GM13976 (cell line): ENCODE data around the gene STOX2.

Experiments used
- DNase-seq: peaks from one replicate; pipeline ENCODE4 v3.0.0; 2012; ENCODE audit warnings: low spot score
- in situ Hi-C: fragments of 300-500 bp; cut with MboI; formaldehyde crosslinking; loops from one replicate; pipeline ENCODE4 v1.12.0; 2022; ENCODE audit warnings: low sequenced_read_pairs, mixed read lengths, inconsistent platforms; ENCODE audit not compliant: unreplicated experiment
- TF ChIP-seq, protein P1 (sequence below): IDR thresholded peaks from 2 replicates; pipeline ENCODE4 v1.5.1; 2012; ENCODE audit warnings: borderline replicate concordance, mild to moderate bottlenecking; ENCODE audit not compliant: insufficient read depth; ENCODE audit errors: extremely low read depth, missing control alignments, control extremely low read depth

STOX2 gene

DNA sequence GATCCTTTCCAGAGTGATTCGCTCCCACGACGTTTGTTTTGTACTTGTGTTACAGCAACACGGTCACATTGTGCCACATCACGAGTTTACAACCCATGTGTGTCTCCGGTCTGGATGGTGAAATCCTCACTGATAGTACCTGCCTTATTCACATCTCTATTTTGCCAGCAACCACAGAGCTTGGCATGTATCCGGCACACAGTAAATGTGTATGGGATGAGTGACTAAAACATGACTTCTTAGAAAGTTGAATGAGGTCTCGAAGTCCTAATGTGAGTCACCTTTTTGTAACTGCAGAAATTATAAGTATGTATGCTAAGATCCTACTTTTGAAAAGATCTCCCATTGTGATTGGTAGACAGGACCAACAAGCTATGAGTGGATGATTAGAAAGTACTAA, 7.5 kb downstream of the STOX2 start:
- in situ Hi-C loops = no loop called here
- TF ChIP-seq, protein P1, sequence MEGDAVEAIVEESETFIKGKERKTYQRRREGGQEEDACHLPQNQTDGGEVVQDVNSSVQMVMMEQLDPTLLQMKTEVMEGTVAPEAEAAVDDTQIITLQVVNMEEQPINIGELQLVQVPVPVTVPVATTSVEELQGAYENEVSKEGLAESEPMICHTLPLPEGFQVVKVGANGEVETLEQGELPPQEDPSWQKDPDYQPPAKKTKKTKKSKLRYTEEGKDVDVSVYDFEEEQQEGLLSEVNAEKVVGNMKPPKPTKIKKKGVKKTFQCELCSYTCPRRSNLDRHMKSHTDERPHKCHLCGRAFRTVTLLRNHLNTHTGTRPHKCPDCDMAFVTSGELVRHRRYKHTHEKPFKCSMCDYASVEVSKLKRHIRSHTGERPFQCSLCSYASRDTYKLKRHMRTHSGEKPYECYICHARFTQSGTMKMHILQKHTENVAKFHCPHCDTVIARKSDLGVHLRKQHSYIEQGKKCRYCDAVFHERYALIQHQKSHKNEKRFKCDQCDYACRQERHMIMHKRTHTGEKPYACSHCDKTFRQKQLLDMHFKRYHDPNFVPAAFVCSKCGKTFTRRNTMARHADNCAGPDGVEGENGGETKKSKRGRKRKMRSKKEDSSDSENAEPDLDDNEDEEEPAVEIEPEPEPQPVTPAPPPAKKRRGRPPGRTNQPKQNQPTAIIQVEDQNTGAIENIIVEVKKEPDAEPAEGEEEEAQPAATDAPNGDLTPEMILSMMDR = no peak
- DNase-seq = no peak

DNA sequence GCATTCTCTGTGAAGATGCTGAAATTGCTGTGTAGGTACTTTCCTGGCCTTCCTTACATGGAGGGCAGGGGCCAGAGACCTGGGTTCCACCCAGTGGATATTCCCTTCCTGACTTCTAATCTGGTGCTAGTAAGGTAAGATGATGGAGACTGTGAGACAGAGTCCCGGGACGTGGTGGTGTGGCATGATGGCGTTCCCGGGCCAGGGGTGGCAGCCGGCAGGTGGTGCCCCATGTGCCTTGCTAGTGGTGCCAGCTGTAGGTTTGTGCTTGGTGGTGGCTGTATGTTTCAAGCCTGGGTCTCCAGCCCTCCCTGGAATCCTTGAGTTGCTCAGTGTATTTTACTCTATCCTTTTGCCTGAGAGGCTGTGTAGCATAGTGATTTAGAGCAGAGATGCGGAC, 10.9 kb downstream of the STOX2 start:
- TF ChIP-seq, protein P1 = no peak
- no peak for DNase-seq
- in situ Hi-C loops = no loop called here

DNA sequence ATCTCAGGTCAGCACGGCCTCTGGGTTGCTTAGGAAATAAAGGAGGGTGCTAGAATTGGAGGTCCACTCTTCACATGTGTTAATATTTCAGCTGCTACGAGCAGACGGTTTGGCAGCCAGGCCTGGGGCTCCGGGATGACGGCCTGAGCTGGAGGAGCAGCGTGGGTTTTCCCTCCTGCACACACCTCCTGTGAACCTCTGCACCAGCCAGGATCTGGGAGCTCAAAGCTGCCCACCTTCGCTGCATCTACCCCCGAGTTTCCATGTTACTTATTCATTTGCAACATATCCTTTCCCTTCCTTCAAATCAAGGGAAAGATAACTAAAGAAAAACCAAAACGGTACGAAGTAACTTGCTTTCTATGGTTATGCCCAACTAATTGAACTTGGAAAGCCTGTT, 13.6 kb downstream of the STOX2 start:
- TF ChIP-seq, protein P1 = no peak
- in situ Hi-C loops = no loop called here
- DNase-seq = no peak

DNA sequence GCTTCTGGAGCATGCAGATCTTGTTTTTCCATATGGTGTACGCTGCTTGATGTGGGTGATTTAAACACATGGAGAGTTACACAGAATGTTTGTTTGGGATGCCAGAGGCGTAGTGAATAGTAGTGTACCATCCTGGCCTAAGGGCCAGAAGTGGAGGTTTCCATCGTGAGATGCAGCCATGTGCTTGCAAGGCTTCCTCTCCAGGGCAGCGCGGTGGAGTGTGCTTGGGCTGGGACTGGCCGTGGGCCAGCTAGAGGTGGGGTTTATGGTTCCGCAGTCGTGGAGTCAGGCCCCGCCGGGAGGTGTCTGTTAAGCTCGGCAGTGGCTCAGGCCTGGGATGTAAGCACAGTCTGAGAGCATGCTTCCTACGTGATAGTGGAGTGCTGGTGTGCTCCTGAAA, 14.0 kb downstream of the STOX2 start:
- TF ChIP-seq, protein P1 = no peak
- DNase-seq = no peak
- in situ Hi-C loops = no loop called here

DNA sequence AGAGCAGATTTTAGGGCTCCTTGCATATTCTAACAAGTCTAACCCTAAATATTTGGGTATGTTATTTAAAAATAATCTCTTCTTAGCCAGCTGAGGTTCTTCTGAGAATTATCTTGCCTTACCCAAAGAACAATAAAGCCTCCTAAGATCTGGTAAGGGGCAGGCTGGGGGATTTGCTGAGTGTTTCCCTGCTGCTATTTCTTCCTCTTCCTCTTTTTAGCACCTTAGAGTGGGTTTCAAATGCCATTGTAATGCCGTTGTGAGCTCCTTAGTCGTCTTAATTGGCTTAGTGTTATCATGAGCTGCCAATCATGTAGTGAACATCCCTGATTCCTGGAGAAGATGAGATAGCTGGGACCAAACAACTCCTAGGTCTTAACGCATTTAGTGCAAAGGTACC, 15.4 kb downstream of the STOX2 start:
- TF ChIP-seq, protein P1 = no peak
- DNase-seq = no peak
- in situ Hi-C loops = no loop called here

DNA sequence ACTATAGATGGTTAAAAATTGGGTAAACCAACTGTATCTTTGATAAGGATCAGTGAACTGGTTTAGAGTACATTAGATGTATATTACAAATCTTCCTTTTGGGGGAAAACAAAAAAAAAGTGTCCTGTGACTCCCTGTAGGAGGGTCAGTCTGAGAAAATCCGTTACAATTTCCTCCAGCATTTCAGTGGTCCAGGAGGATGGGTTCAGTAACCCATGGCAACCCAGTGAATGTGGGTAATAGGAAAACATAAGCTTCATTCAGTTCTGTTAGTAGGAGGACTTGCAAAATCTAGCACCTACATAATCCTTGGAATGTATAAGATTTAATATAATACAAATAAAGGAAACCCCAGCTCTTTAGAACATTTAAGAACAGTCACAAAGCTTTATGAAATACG, 16.2 kb downstream of the STOX2 start:
- TF ChIP-seq, protein P1 = no peak
- no peak for DNase-seq
- in situ Hi-C loops = no loop called here
